ENCODE measurements around the gene RPH3AL.

DNA sequence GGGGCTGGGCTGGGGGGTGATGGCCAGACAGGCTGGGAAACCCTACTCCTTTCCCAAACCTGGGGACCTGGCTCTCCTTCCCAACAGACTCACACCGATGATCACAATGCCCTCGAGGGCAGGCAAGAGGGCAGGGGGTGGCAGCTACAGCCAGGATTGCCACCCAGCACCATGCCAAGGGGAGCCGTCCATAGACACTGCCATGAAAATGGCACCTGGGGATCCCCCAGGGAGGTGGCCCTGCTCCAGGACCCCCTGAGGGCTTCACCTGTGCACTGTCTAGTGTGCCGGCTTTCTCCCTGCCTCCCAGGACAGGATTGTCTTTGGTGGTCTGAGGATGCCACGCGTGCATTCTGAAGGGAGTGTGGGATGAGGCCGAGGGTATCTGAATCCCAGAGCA, 24.6 kb downstream of the RPH3AL start:
- TF ChIP-seq, protein P1, sequence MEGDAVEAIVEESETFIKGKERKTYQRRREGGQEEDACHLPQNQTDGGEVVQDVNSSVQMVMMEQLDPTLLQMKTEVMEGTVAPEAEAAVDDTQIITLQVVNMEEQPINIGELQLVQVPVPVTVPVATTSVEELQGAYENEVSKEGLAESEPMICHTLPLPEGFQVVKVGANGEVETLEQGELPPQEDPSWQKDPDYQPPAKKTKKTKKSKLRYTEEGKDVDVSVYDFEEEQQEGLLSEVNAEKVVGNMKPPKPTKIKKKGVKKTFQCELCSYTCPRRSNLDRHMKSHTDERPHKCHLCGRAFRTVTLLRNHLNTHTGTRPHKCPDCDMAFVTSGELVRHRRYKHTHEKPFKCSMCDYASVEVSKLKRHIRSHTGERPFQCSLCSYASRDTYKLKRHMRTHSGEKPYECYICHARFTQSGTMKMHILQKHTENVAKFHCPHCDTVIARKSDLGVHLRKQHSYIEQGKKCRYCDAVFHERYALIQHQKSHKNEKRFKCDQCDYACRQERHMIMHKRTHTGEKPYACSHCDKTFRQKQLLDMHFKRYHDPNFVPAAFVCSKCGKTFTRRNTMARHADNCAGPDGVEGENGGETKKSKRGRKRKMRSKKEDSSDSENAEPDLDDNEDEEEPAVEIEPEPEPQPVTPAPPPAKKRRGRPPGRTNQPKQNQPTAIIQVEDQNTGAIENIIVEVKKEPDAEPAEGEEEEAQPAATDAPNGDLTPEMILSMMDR (IDR thresholded peaks at IDR 0.05): no peak
- no peak for TF ChIP-seq EP300 (IDR thresholded peaks at IDR 0.05)
- no peak for TF ChIP-seq POLR2A (IDR thresholded peaks at IDR 0.05)

Data from tibial nerve (tissue), 4 donors.